Fibroblast of villous mesenchyme (primary cell): ENCODE results near the gene C1QTNF1. TPM values are rescaled to one million over a fixed set of nuclear protein-coding genes. Genes with fewer than 3 reads are reported as not detected.

Experiments used
- DNase-seq: peaks from one replicate; pipeline ENCODE4 v3.0.0-alpha.2; 2010; ENCODE audit warnings: low read depth
- H3K4me3 ChIP-seq: 2 replicates; pipeline ENCODE4 v1.5.1; 2011; ENCODE audit warnings: low read depth, mild to moderate bottlenecking, low read length
- total RNA-seq: library from RNA; depleted of rRNA; stranded (reverse); fragments of >200 nt; gene quantifications from 2 replicates; pipeline ENCODE4 v1.2.3, GENCODE V29; 2012
- TF ChIP-seq, protein P1 (sequence below): IDR thresholded peaks from 2 replicates; pipeline ENCODE4 v1.5.1; 2012; ENCODE audit warnings: low read depth, mild to moderate bottlenecking, low read length; ENCODE audit not compliant: insufficient read depth

Gene C1QTNF1
- total RNA-seq, 1 donor = 63.5 TPM

GRCh38 chr17:79080349-79080748, 56.4 kb downstream of the C1QTNF1 start:
- DNase-seq = no peak
- no peak overlapping the region for H3K4me3 ChIP-seq
- TF ChIP-seq, protein P1, sequence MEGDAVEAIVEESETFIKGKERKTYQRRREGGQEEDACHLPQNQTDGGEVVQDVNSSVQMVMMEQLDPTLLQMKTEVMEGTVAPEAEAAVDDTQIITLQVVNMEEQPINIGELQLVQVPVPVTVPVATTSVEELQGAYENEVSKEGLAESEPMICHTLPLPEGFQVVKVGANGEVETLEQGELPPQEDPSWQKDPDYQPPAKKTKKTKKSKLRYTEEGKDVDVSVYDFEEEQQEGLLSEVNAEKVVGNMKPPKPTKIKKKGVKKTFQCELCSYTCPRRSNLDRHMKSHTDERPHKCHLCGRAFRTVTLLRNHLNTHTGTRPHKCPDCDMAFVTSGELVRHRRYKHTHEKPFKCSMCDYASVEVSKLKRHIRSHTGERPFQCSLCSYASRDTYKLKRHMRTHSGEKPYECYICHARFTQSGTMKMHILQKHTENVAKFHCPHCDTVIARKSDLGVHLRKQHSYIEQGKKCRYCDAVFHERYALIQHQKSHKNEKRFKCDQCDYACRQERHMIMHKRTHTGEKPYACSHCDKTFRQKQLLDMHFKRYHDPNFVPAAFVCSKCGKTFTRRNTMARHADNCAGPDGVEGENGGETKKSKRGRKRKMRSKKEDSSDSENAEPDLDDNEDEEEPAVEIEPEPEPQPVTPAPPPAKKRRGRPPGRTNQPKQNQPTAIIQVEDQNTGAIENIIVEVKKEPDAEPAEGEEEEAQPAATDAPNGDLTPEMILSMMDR = no peak

DNA sequence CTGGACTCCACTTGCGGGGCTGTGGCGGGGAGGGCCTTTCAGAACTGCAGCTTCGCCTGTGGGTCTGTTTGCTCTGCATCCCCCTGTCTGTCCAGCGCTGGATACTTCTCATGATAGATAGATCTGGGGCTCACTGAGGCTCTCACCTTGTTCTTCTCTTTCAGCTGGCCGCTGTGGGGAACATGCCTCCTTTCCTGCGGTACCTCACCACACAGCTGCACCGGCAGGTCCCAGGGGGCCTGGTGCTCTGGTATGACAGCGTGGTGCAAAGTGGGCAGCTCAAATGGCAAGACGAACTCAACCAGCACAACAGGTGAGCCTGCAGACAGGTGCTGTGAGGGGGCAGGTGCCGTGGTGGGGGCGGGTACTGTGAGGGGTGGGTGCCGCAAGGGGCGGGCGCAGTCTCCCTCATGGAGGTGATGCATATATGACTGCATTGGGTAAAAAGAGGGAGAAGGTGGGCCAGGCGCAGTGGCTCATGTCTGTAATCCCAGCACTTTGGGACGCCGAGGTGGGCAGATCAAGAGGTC, 56.9 kb downstream of the C1QTNF1 start:
- TF ChIP-seq, protein P1 = no peak
- DNase-seq = no peak
- H3K4me3 ChIP-seq = no peak overlapping the region

DNA sequence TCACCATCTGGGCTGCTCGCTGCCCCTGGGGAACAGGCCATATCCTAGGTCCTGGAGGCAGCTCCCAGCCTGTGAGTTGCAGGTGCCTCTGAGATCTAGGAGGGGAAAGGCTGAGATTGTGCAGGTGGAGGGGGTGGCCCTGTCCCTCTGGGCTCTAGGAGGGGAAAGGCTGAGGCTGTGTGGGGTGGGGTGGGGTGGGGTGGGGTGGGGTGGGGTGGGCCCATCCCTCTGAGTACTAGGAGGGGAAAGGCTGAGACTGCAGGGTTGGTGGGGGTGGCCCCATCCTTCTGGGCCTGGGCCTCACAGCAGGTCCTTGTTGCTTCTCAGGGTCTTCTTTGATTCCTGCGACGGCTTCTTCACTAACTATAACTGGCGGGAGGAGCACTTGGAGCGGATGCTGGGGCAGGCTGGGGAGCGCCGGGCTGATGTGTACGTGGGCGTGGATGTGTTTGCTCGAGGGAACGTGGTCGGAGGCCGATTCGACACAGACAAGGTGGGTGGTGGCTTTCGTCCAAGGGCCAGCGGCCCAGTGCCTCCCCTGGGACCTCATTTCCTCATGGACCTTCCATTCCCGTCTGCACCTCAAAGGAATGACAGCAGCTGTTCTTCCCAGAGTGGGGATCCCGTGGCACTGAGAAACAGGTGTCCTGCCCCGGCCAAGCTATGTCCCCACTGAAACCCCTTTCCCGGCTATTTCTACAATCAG, 57.8 kb downstream of the C1QTNF1 start:
- TF ChIP-seq, protein P1 = no peak
- no peak for DNase-seq
- H3K4me3 ChIP-seq = no peak overlapping the region

DNA sequence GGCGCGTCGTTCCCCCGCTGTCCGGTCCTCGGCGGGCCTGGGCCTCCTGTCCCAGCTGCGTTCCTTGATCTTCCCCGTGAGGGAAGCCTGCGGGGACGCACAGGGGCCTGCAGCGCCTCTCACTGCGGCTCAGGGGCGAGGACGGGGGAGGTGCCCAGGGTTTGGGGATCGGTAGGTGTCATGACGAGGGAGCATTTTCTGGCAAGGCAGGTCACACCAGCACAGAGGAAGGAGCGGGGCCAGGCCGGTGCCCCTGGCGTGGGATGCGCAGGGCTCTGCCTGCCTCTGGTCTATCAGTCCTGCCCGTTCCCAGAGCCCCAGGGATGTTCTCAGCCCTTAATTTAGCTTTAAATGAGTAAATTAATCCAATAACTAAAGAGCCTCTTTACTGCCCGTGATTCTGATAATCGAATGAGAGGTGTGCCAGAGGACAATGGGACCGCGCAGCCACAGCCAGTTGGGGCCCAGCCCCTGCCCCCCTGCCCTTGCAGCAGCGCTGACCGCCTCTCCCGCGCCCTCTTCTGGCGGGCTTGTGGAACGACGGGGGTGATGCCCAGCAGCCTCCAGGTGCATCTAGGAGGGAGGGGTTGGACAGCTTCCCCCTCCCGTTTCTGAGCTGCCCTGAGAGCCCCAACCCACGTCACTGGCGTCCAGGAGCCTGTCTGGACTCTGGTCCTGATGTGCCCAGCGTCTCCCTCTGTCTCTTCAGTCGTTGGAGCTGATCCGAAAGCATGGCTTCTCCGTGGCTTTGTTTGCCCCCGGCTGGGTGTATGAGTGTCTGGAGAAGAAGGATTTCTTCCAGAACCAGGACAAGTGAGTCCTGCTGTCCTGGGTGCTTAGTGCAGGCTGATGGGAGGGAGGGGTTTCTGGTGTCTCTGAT, 58.6 kb downstream of the C1QTNF1 start:
- H3K4me3 ChIP-seq = no peak overlapping the region
- TF ChIP-seq, protein P1 = peak; percentile 84
- peak; percentile 26 for DNase-seq

DNA sequence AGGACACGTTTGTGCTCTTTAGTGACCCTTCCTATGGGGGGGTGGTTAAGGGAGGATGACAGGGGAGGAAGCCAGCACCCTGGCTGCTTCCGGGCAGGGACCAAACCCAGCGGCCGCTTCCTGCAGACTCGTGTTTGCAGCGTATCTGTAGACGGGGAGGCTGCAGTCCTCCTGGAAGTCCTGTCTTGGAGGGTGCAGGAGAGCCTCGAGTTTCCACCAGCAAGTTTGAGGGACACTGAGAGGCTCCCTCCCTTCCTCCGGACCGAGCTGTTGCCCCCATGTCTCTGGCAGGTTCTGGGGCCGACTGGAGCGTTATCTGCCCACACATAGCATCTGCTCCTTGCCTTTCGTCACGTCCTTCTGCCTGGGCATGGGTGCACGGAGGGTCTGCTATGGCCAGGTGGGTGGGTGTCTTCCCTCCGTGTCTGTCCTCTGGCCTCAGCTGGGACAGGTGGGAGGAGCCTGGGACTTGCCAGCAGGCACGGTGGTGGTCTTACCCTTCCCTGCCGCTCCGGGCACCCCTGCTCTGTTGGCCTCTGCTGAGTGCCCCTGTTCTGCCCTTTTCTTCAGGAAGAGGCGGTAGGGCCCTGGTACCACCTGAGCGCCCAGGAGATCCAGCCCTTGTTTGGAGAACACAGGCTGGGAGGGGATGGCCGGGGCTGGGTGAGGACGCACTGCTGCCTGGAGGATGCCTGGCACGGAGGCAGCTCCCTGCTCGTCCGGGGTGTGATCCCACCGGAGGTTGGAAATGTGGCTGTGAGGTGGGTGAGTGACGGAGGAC, 59.4 kb downstream of the C1QTNF1 start:
- DNase-seq = no peak
- no peak overlapping the region for H3K4me3 ChIP-seq

More for the DNA sequence above, 59.4 kb downstream of the C1QTNF1 start:
- TF ChIP-seq, protein P1 = no peak
